Endothelial cell of umbilical vein (primary cell): Measurements from ENCODE around the gene LMO1.

Source experiments
- CTCF ChIP-seq, 2 donors: IDR thresholded peaks; 1 replicate in 1 of 2; 2 replicates in 1 of 2; pipeline ENCODE4 v1.5.1; 2011; ENCODE audit warnings: low read length in 2 of 2, mild to moderate bottlenecking in 2 of 2, moderate library complexity in 2 of 2, control low read depth in 1 of 2, inconsistent platforms in 1 of 2, low read depth in 1 of 2; ENCODE audit not compliant: insufficient read depth in 1 of 2; ENCODE audit errors: extremely low read depth in 1 of 2
- EZH2 ChIP-seq: IDR thresholded peaks from 2 replicates; pipeline ENCODE4 v1.6.1; 2012; ENCODE audit warnings: borderline replicate concordance, low read depth, mild to moderate bottlenecking, moderate library complexity, low read length, inconsistent platforms; ENCODE audit not compliant: severe bottlenecking
- JUN ChIP-seq: IDR thresholded peaks from 2 replicates; pipeline ENCODE4 v1.6.1; 2011; ENCODE audit warnings: borderline replicate concordance, low read depth; ENCODE audit not compliant: insufficient read length, insufficient read depth
- MAX ChIP-seq: IDR thresholded peaks from 2 replicates; pipeline ENCODE4 v1.6.1; 2011; ENCODE audit not compliant: insufficient read depth, insufficient read length
- MYC ChIP-seq: IDR thresholded peaks from one replicate; pipeline ENCODE4 v1.6.1; 2011; ENCODE audit warnings: mild to moderate bottlenecking, low read depth, low read length
- POLR2A ChIP-seq: IDR thresholded peaks from 2 replicates; pipeline ENCODE4 v1.6.1; 2012; ENCODE audit warnings: low read depth, mild to moderate bottlenecking, control low read depth, low read length
- POLR2AphosphoS5 ChIP-seq: IDR thresholded peaks from 2 replicates; pipeline ENCODE4 v1.6.1; 2012; ENCODE audit warnings: low read depth, mild to moderate bottlenecking, control low read depth, low read length, moderate library complexity; ENCODE audit not compliant: insufficient read depth

GRCh38 chr11:8213376-8213775 lies 50.3 kb downstream of the LMO1 start:
- TF ChIP-seq CTCF (IDR thresholded peaks at IDR 0.05; ENCODE audit: extremely low read depth in 1 of 2, insufficient read depth in 1 of 2, low read depth in 1 of 2, low read length in 2 of 2), result no peak
- no peak for TF ChIP-seq MYC
- no peak for TF ChIP-seq POLR2A
- TF ChIP-seq EZH2, result no peak
- TF ChIP-seq JUN, result no peak
- no peak for TF ChIP-seq POLR2AphosphoS5
- TF ChIP-seq MAX, result no peak
